ENCODE results near the gene DDIAS.

DDIAS gene

GRCh38 chr11:82869657-82870056, 31.9 kb upstream of the DDIAS start:
- Histone ChIP-seq H3K27ac (peak overlapping the region in 1 of 2 donors; percentile 29), H3K4me3 (no peak overlapping the region)
- no peak for DNase-seq (ENCODE audit: low spot score)
- no peak for TF ChIP-seq CTCF (IDR thresholded peaks at IDR 0.05)

- Histone ChIP-seq H3K27ac (no peak overlapping the region), H3K4me3 (no peak overlapping the region)
- DNase-seq (ENCODE audit: low spot score): no peak
- TF ChIP-seq CTCF (IDR thresholded peaks at IDR 0.05): no peak
Observed at GRCh38 chr11:82871646-82872045, 29.9 kb upstream of the DDIAS start.

GRCh38 chr11:82872377-82873150, 29.0 kb upstream of the DDIAS start:
- TF ChIP-seq CTCF (IDR thresholded peaks at IDR 0.05): no peak
- Histone ChIP-seq H3K4me3 (no peak overlapping the region), H3K27ac (no peak overlapping the region)
- no peak for DNase-seq (ENCODE audit: low spot score)

GRCh38 chr11:82873919-82874333, 27.6 kb upstream of the DDIAS start:
- TF ChIP-seq CTCF (IDR thresholded peaks at IDR 0.05): no peak
- Histone ChIP-seq H3K27ac (no peak overlapping the region), H3K4me3 (no peak overlapping the region)
- DNase-seq (ENCODE audit: low spot score): no peak

GRCh38 chr11:82874646-82875523, 26.7 kb upstream of the DDIAS start:
- no peak overlapping the region for H3K4me3 ChIP-seq
- H3K27ac ChIP-seq: no peak overlapping the region
- DNase-seq (ENCODE audit: low spot score): no peak
- no peak for TF ChIP-seq CTCF (IDR thresholded peaks at IDR 0.05)

GRCh38 chr11:82883853-82884252, 17.7 kb upstream of the DDIAS start:
- H3K27ac ChIP-seq: peak overlapping the region in 1 of 2 donors; percentile 55
- no peak for TF ChIP-seq CTCF (IDR thresholded peaks at IDR 0.05)
- DNase-seq (ENCODE audit: low spot score): no peak
- H3K4me3 ChIP-seq: no peak overlapping the region

Data from coronary artery (tissue), 2 donors.